GM12878 (cell line): ENCODE results near the gene PPP4R4. TPM values are rescaled to one million over a fixed set of nuclear protein-coding genes. Genes with fewer than 3 reads are reported as not detected.

Experiments used
- ATAC-seq: fragments of 200-7000 bp; cut with Tn5 transposase; 3 replicates; pipeline ENCODE4 v1.9.1; 2020; ENCODE audit warnings: mild to moderate bottlenecking, moderate library complexity
- BruUV-seq: library from RNA; stranded (reverse); fragments of 400-500 nt; replicated peaks from 2 replicates; lab custom pipeline; 2021; lab: Mats Ljungman, UMichigan
- CTCF ChIA-PET: fragments of 300-600 bp; sonication (Branson Sonifier 250); formaldehyde crosslinking; extraction: SDS; loops from one replicate; lab custom pipeline; 2021; ENCODE audit warnings: inconsistent platforms; lab: Yijun Ruan, JAX
- POLR2A ChIA-PET: fragments of 350-600 bp; formaldehyde crosslinking; extraction: SDS; loops from one replicate; lab custom pipeline; 2021; ENCODE audit warnings: inconsistent platforms; lab: Charles Lee
- RAD21 ChIA-PET: fragments of 300-600 bp; sonication (Branson Sonifier 250); formaldehyde crosslinking; loops from one replicate; lab custom pipeline; 2023; ENCODE audit warnings: antibody characterized with exemption; ENCODE audit not compliant: unreplicated experiment; lab: Charles Lee
- SMC1A ChIA-PET: fragments of 300-600 bp; sonication (Branson Sonifier 250); formaldehyde crosslinking; loops from one replicate; lab custom pipeline; 2023; ENCODE audit not compliant: unreplicated experiment, uncharacterized antibody; lab: Charles Lee
- DNase-seq: peaks from one replicate; pipeline ENCODE4 v3.0.0-alpha.2; 2011; ENCODE audit warnings: low read depth, low spot score
- FAIRE-seq: peaks from 3 replicates; lab custom pipeline; 2011; peaks lifted over from hg19 to GRCh38; lab: Jason Lieb, UNC
- H2AFZ ChIP-seq: 2 replicates; pipeline ENCODE4 v1.6.0; 2011; ENCODE audit warnings: low read depth, low read length, control low read depth; ENCODE audit not compliant: control insufficient read depth
- H3K27ac ChIP-seq: 2 replicates; pipeline ENCODE4 v1.5.1; 2011; ENCODE audit warnings: control low read depth; ENCODE audit not compliant: control insufficient read depth, insufficient read depth
- H3K27me3 ChIP-seq, 2 experiments: replicated peaks in 1 of 2; 2 replicates each; pipeline versions ENCODE4 v1.6.0 to v1.6.1; 2011; ENCODE audit warnings: low read length in 1 of 2; ENCODE audit not compliant: control insufficient read depth in 2 of 2, insufficient read depth in 2 of 2
- H3K36me3 ChIP-seq, 2 experiments: 2 replicates each; pipeline ENCODE4 v1.5.1; 2011; ENCODE audit warnings: low read length in 1 of 2; ENCODE audit not compliant: control insufficient read depth in 2 of 2, insufficient read depth in 2 of 2
- H3K4me1 ChIP-seq: 2 replicates; pipeline ENCODE4 v1.6.1; 2011; ENCODE audit warnings: mild to moderate bottlenecking, low read length, moderate library complexity, mixed read lengths; ENCODE audit not compliant: control insufficient read depth, insufficient read depth
- H3K4me2 ChIP-seq: 2 replicates; pipeline ENCODE4 v1.6.0; 2011; ENCODE audit warnings: control low read depth; ENCODE audit not compliant: control insufficient read depth, insufficient read depth
- H3K4me3 ChIP-seq: fragments of 200-600 bp; sonication (generic); 2 replicates; pipeline ENCODE4 v1.5.1; 2016
- H3K79me2 ChIP-seq: 2 replicates; pipeline ENCODE4 v1.6.0; 2011; ENCODE audit warnings: low read length; ENCODE audit not compliant: control insufficient read depth, insufficient read depth
- H3K9ac ChIP-seq: 2 replicates; pipeline ENCODE4 v1.8.0; 2011; ENCODE audit warnings: low read length, control low read depth, mixed read lengths; ENCODE audit not compliant: control insufficient read depth, insufficient read depth
- H3K9me3 ChIP-seq: replicated peaks from 3 replicates; pipeline ENCODE4 v1.5.1; 2011; ENCODE audit warnings: mild to moderate bottlenecking, low read length; ENCODE audit not compliant: control insufficient read depth, insufficient read depth
- H4K20me1 ChIP-seq: 2 replicates; pipeline ENCODE4 v1.6.0; 2011; ENCODE audit not compliant: control insufficient read depth, insufficient read depth
- WGBS: methylation state at CpG from one replicate; pipeline ENCODE4 v1.1.6; 2016; ENCODE audit warnings: low lambda C conversion rate; ENCODE audit not compliant: insufficient replicate concordance, insufficient coverage; ENCODE audit errors: missing lambda C conversion rate; 5-methylcytosine and 5-hydroxymethylcytosine counted together
- in situ Hi-C: fragments of 300-500 bp; cut with MboI; formaldehyde crosslinking; loops from 9 replicates; pipeline ENCODE4 v1.14.3; 2018; ENCODE audit warnings: mixed read lengths
- intact Hi-C: fragments of 100-400 bp; cut with micrococcal nuclease; formaldehyde crosslinking; loops from one replicate; pipeline ENCODE4 v1.14.2; 2022; ENCODE audit not compliant: unreplicated experiment
- polyA plus RNA-seq, 11 experiments: library from polyadenylated mRNA; depleted of rRNA in 4 of 11; unstranded in 6 of 11; stranded (reverse) in 5 of 11; fragments of >200 nt; fragmentation: Nextera tagmentation in 4 of 11; fragmentation: Illumina TruSeq in 1 of 11; extraction: Ambion mirVana in 4 of 11; extraction: Trizol in 1 of 11; gene quantifications; 1 replicate in 1 of 11; 2 replicates in 10 of 11; pipeline versions ENCODE4 v1.2.1 to v1.2.3, GENCODE V29; 2011 to 2016; ENCODE audit warnings: inconsistent platforms in 2 of 11, missing spikeins in 2 of 11, low read depth in 1 of 11
- total RNA-seq, 4 experiments: library from RNA; depleted of rRNA in 3 of 4; stranded (reverse); fragments of >200 nt in 3 of 4; fragmentation: Illumina TruSeq in 1 of 4; extraction: Trizol in 1 of 4; gene quantifications; 2 replicates each; pipeline versions ENCODE4 v1.2.1 to v1.2.3, GENCODE V29; 2013 to 2021
- TF ChIP-seq, protein P1 (sequence below): fragments of 450-650 bp; IDR thresholded peaks from 2 replicates; pipeline ENCODE4 v1.6.1; 2018; ENCODE audit warnings: borderline replicate concordance, mild to moderate bottlenecking; ENCODE audit not compliant: partially characterized antibody
- TF ChIP-seq, protein P2 (sequence below): fragments of 450-650 bp; IDR thresholded peaks from 2 replicates; pipeline ENCODE4 v1.6.1; 2016; ENCODE audit warnings: mild to moderate bottlenecking

PPP4R4 gene
- total and polyA plus RNA-seq, 10 of the 15 experiments (the other 5 are each of a cell fraction or from before 2014, with no cell fraction given), result 0.01 to 0.13 (median 0.08) TPM; not detected in 4

DNA sequence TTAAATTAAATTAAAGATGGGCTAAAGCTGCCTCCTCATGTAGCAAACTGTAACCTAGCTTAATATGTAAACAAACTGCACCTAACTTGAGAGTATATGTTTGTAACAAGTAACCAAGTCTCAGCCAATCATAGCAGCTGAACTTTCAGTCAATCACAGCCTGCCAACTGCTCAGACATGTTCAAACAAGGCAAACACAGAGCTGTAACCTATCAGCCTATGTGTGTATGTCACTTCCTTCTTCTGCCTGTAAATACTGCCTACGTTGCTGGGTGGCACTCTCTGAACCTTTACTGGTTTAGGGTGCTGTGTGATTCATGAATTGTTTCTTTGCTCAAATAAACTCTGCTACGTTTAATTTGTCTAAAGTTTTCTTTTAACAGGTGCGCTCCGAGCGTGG, 146.1 kb downstream of the PPP4R4 start:
- Histone ChIP-seq H2AFZ (peak overlapping the region; percentile 30), H3K4me2 (no peak overlapping the region), H3K9me3 (no peaks in the 10 kb centered on the region), H3K4me1 (no peaks in the 10 kb centered on the region), H3K4me3 (no peak overlapping the region), H3K9ac (no peak overlapping the region), H4K20me1 (no peaks in the 10 kb centered on the region), H3K36me3 (no peaks in the 10 kb centered on the region), H3K27me3 (no peaks in the 10 kb centered on the region), H3K27ac (no peak overlapping the region), H3K79me2 (no peaks in the 10 kb centered on the region)
- DNase-seq (no peak), ATAC-seq (peak; percentile 82), FAIRE-seq (no peak)
- in situ Hi-C loops (no loop called here), intact Hi-C loops (no loop called here)
- ChIA-PET SMC1A (no interaction called here), CTCF (no interaction called here), POLR2A (no interaction called here), RAD21 (no interaction called here)
- 20% methylated on average over 5 of the region's 5 CpGs for WGBS
- BruUV-seq, result no TSS peak
- TF ChIP-seq, protein P1, sequence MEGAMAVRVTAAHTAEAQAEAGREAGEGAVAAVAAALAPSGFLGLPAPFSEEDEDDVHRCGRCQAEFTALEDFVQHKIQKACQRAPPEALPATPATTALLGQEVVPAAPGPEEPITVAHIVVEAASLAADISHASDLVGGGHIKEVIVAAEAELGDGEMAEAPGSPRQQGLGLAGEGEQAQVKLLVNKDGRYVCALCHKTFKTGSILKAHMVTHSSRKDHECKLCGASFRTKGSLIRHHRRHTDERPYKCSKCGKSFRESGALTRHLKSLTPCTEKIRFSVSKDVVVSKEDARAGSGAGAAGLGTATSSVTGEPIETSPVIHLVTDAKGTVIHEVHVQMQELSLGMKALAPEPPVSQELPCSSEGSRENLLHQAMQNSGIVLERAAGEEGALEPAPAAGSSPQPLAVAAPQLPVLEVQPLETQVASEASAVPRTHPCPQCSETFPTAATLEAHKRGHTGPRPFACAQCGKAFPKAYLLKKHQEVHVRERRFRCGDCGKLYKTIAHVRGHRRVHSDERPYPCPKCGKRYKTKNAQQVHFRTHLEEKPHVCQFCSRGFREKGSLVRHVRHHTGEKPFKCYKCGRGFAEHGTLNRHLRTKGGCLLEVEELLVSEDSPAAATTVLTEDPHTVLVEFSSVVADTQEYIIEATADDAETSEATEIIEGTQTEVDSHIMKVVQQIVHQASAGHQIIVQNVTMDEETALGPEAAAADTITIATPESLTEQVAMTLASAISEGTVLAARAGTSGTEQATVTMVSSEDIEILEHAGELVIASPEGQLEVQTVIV, result no peak
- TF ChIP-seq, protein P2, sequence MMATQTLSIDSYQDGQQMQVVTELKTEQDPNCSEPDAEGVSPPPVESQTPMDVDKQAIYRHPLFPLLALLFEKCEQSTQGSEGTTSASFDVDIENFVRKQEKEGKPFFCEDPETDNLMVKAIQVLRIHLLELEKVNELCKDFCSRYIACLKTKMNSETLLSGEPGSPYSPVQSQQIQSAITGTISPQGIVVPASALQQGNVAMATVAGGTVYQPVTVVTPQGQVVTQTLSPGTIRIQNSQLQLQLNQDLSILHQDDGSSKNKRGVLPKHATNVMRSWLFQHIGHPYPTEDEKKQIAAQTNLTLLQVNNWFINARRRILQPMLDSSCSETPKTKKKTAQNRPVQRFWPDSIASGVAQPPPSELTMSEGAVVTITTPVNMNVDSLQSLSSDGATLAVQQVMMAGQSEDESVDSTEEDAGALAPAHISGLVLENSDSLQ, result peak; percentile 67
